ENCODE measurements around the gene MIB2. TPM values are rescaled to one million over a fixed set of nuclear protein-coding genes. Genes with fewer than 3 reads are reported as not detected.

Gene MIB2
- total RNA-seq, 1 experiment from 2014 or later = 49.6 TPM

- H3K9me3 ChIP-seq (replicated peaks) = no peaks in the 10 kb centered on the region
- H3K36me3 ChIP-seq = no peaks in the 10 kb centered on the region
- peak in 1 of 2 experiments; percentile 36 for DNase-seq
- H3K27ac ChIP-seq = no peak overlapping the region
- peaks cover 8% of the 10 kb centered on the region for H3K4me1 ChIP-seq
- H3K4me3 ChIP-seq = peak overlapping the region; percentile 98
- no peaks in the 10 kb centered on the region for H3K27me3 ChIP-seq
Observed at GRCh38 chr1:1616045-1616790, 918 bp downstream of the MIB2 start.

DNA sequence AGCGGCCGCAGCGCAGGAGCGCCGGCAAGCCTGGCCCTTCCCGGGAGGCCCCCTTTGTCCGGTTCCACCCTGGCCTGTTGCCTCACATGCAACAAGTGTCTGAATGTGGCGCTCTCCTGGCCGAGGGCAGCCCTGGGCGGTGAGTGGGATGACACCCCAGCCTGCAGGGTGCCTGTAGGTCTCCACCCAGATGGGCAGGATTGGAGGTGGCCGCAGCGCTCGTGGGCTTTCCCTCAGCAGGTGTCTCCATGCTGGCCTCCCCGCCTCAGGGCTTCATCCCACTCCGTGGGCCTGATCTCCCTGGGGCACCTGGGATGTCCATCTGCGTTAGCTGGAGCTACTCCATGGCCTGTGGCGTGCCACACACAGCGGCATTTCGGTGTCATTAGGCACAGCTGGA is 1.5 kb downstream of the MIB2 start:
- no peaks in the 10 kb centered on the region for H3K9me3 ChIP-seq (replicated peaks)
- H3K36me3 ChIP-seq = no peaks in the 10 kb centered on the region
- H3K27me3 ChIP-seq = no peaks in the 10 kb centered on the region
- DNase-seq = no peak
- H3K4me3 ChIP-seq = peak overlapping the region; percentile 98
- no peak overlapping the region for H3K27ac ChIP-seq
- H3K4me1 ChIP-seq = peaks cover 9% of the 10 kb centered on the region

DNA sequence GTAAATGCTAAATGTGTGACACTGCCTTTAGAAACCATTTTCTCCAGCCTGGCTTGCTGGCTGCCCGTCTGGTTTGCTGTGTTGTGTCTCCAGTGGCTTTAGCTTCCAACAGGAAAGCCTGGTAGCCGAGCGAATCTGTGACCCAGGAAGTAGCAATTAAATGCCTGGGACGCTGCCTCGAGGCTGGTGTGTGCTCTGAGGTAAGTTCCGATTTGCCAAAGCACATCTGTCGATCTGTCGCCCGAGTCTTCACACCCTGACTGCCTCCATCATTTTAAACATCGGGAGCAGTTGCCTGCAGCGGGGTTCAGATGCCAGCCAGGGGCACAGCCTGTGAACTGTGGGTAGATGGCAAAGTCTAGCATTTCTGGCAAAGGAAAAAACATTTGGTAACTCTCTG is 2.2 kb downstream of the MIB2 start:
- Histone ChIP-seq H3K27me3 (no peaks in the 10 kb centered on the region), H3K4me3 (no peak overlapping the region), H3K9me3 (replicated peaks) (no peaks in the 10 kb centered on the region), H3K4me1 (peaks cover 12% of the 10 kb centered on the region), H3K36me3 (no peaks in the 10 kb centered on the region), H3K27ac (no peak overlapping the region)
- DNase-seq = no peak

- Histone ChIP-seq H3K27ac (no peak overlapping the region), H3K4me3 (no peak overlapping the region), H3K4me1 (peaks cover 12% of the 10 kb centered on the region), H3K27me3 (no peaks in the 10 kb centered on the region), H3K9me3 (replicated peaks) (no peaks in the 10 kb centered on the region), H3K36me3 (no peaks in the 10 kb centered on the region)
- no peak for DNase-seq
Observed at GRCh38 chr1:1617925-1618324, 2.6 kb downstream of the MIB2 start.

GRCh38 chr1:1618396-1619068 is 3.2 kb downstream of the MIB2 start:
- H3K36me3 ChIP-seq = no peaks in the 10 kb centered on the region
- H3K9me3 ChIP-seq (replicated peaks) = no peaks in the 10 kb centered on the region
- no peak for DNase-seq
- H3K27ac ChIP-seq = no peak overlapping the region
- peaks cover 12% of the 10 kb centered on the region for H3K4me1 ChIP-seq
- no peak overlapping the region for H3K4me3 ChIP-seq
- no peaks in the 10 kb centered on the region for H3K27me3 ChIP-seq

DNA sequence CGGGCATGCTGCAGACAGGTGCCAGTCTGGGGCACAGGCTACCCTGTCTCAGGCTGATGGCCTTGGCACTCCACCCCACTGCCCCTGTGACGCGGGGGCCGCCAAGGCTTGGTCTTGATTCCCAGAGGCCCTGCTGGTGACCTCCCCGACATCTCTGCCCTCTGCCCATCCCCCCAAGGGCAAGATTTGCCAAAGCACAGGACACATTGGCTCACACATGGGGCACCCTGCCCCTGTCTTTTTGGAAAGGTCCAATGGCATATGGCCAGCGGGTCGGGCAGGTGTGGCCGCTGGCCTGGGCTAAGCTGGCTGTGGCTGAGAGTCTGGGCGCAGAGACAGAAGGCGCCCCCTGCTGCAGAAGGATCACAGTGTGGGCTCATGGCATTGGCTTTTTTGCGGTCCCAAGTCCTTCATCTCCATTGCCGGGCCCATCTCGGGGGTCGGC is 4.6 kb downstream of the MIB2 start:
- no peaks in the 10 kb centered on the region for H3K27me3 ChIP-seq
- H3K9me3 ChIP-seq (replicated peaks) = no peaks in the 10 kb centered on the region
- peak in 1 of 2 experiments; percentile 42 for DNase-seq
- no peaks in the 10 kb centered on the region for H3K36me3 ChIP-seq
- H3K27ac ChIP-seq = no peak overlapping the region
- peaks cover 8% of the 10 kb centered on the region; the same call in 1 of the 2 replicates for H3K4me1 ChIP-seq
- no peak overlapping the region for H3K4me3 ChIP-seq

GRCh38 chr1:1620433-1621139 is 5.3 kb downstream of the MIB2 start:
- Histone ChIP-seq H3K36me3 (no peaks in the 10 kb centered on the region), H3K4me3 (no peak overlapping the region), H3K27me3 (no peaks in the 10 kb centered on the region), H3K27ac (no peak overlapping the region), H3K4me1 (peaks cover 8% of the 10 kb centered on the region; the same call in 1 of the 2 replicates), H3K9me3 (replicated peaks) (no peaks in the 10 kb centered on the region)
- DNase-seq = no peak

DNA sequence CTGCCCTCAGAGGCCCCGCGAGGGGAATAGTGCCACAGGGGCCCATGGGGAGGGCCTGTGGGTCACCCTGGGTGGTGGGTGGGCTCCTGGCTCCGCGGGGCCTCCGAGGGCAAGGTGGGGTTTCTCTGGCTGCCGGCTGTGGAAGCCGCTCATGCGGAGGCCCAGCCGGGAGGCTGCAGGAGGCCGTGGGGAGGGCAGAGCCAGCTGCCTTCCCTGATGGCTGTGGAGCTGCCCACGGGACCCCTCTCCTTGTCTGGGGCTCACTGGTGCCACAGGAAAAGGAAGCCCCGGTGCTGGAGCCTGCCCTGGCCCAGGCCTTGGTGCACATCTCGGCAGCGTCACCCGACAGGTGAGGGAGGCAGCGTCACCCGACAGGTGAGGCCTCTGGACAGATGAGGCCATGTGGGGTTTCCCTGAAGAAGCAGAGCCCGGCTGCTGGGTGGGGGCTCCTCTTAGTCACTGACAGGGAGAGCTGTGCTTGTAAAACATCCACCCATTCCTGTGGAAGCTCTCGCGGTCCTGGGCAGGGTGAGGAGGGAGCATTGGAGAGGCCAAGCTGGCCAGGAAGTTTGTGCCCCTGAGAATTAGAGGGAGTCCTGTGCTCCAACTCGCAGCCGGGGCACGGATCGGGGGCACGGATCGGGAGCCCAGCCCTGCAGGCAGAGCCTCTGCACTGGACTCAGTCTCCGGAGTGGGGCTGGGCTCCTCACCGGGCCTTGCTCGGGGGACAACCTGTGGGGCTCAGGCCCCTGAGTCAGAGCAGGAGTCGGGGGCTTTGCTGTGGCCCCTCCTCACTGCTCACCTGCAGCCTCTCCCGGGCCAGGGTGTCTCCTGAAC is 6.1 kb downstream of the MIB2 start:
- peaks cover 8% of the 10 kb centered on the region; the same call in 1 of the 2 replicates for H3K4me1 ChIP-seq
- H3K36me3 ChIP-seq = no peaks in the 10 kb centered on the region
- no peaks in the 10 kb centered on the region for H3K9me3 ChIP-seq (replicated peaks)
- H3K27ac ChIP-seq = no peak overlapping the region
- H3K4me3 ChIP-seq = no peak overlapping the region
- H3K27me3 ChIP-seq = no peaks in the 10 kb centered on the region
- DNase-seq = no peak

GRCh38 chr1:1622010-1622787 is 6.9 kb downstream of the MIB2 start:
- H3K4me3 ChIP-seq = no peak overlapping the region
- DNase-seq = peak; percentile 31 to 49
- peaks cover 4% of the 10 kb centered on the region; the same call in 1 of the 2 replicates for H3K4me1 ChIP-seq
- no peak overlapping the region for H3K27ac ChIP-seq
- H3K9me3 ChIP-seq (replicated peaks) = no peaks in the 10 kb centered on the region
- H3K36me3 ChIP-seq = no peaks in the 10 kb centered on the region
- H3K27me3 ChIP-seq = no peaks in the 10 kb centered on the region

DNA sequence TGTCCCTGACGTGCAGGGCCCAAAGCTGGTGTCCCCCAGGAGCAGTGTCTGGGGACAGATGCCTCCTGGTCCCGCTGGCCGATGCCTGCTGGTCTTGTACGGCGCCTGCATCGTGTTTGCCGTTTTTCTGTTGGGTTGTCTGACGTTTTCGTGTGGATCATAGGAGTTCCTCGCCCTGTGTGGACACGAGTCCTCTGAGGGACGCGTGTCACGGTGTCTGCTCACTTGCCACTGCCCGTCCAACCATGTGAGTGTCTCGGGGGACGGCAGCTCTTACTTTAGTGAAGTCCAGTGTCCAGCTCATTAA is 7.4 kb downstream of the MIB2 start:
- H3K36me3 ChIP-seq = no peaks in the 10 kb centered on the region
- peaks cover 4% of the 10 kb centered on the region; the same call in 1 of the 2 replicates for H3K4me1 ChIP-seq
- no peak overlapping the region for H3K4me3 ChIP-seq
- H3K9me3 ChIP-seq (replicated peaks) = no peaks in the 10 kb centered on the region
- no peak overlapping the region for H3K27ac ChIP-seq
- no peaks in the 10 kb centered on the region for H3K27me3 ChIP-seq
- DNase-seq = no peak

GRCh38 chr1:1623181-1623630 is 7.9 kb downstream of the MIB2 start:
- no peaks in the 10 kb centered on the region for H3K9me3 ChIP-seq (replicated peaks)
- no peaks in the 10 kb centered on the region for H3K36me3 ChIP-seq
- peaks cover 4% of the 10 kb centered on the region; the same call in 1 of the 2 replicates for H3K4me1 ChIP-seq
- H3K4me3 ChIP-seq = no peak overlapping the region
- no peak for DNase-seq
- H3K27me3 ChIP-seq = no peaks in the 10 kb centered on the region
- no peak overlapping the region for H3K27ac ChIP-seq

- DNase-seq = no peak
- Histone ChIP-seq H3K4me3 (no peak overlapping the region), H3K4me1 (peaks cover 4% of the 10 kb centered on the region; the same call in 1 of the 2 replicates), H3K9me3 (replicated peaks) (no peaks in the 10 kb centered on the region), H3K27ac (no peak overlapping the region), H3K36me3 (no peaks in the 10 kb centered on the region), H3K27me3 (no peaks in the 10 kb centered on the region)
Observed at GRCh38 chr1:1623631-1624442, 8.5 kb downstream of the MIB2 start.

Data from SJCRH30 (cell line).